ENCODE results near the gene OR7C2.

OR7C2 gene

DNA sequence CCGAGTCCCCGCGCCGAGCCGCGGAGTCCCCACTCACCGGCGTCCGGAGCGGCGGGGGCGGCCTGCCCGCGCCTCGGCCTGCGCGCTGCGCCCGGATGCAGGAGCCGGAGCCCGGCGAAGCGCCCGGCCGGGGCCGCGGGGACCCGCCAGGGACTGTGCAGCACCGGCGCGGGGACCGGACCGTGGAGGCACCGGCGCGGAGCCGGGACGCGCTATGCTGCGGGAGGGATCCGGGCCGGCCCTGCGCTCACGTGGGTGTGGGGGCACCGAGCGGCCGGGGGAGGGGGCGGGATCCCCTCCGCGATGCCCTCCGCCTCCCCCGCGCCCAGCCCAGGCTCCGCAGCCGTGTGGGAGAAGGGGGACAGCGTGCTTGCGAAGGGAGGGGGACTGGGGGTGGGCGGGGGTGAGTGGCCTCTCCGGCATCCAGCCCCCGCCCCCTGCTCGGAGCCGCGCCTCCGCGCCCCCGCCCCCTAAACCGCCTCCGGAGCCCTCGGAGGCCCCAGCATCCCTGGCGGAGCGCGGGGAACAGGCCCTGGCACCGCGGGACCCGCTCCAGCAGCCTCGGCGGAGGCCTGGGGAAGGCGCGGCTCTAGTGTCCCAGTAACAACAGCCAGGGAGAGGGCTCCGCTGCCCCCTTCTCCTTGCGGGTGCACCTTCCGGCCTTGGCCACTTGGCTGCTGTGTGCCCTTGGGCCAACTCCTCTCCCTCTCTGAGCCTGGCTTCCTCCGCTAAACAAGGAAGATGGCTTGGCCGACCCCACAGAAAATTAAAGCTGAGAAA lies 38.4 kb downstream of the OR7C2 start, which contains the start of gene SLC1A6:
SLC1A6 (minus strand) TSS at position 389 of the 780 bp plus-strand sequence. CDS start 6,954 bp downstream, outside the sequence.
- TF ChIP-seq, protein P1, sequence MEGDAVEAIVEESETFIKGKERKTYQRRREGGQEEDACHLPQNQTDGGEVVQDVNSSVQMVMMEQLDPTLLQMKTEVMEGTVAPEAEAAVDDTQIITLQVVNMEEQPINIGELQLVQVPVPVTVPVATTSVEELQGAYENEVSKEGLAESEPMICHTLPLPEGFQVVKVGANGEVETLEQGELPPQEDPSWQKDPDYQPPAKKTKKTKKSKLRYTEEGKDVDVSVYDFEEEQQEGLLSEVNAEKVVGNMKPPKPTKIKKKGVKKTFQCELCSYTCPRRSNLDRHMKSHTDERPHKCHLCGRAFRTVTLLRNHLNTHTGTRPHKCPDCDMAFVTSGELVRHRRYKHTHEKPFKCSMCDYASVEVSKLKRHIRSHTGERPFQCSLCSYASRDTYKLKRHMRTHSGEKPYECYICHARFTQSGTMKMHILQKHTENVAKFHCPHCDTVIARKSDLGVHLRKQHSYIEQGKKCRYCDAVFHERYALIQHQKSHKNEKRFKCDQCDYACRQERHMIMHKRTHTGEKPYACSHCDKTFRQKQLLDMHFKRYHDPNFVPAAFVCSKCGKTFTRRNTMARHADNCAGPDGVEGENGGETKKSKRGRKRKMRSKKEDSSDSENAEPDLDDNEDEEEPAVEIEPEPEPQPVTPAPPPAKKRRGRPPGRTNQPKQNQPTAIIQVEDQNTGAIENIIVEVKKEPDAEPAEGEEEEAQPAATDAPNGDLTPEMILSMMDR (IDR thresholded peaks at IDR 0.05): no peak

DNA sequence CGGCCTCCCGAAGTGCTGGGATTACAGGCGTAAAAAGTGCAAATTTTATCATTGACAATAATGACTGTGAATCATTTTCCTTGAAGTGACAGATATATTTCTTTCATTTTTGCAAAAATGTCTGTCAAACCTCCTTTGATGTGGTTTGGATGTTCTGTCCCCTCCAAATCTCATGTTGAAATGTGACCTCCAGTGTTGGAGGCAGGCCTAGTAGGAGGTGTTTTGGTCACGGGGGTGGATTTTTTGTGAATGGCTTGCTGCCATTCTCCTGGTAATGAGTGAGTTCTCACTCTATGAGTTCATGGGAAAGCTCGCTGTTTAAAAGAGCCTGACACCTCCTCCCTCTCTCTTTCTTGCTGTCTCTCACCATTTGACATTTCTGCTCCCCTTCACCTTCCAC lies 43.8 kb downstream of the OR7C2 start:
- TF ChIP-seq, protein P1 (IDR thresholded peaks at IDR 0.05): no peak
